Thymus (tissue), 11 donors: Measurements from ENCODE around the gene KIRREL3. TPM values are rescaled to one million over a fixed set of nuclear protein-coding genes. Genes with fewer than 3 reads are reported as not detected.

Experiments used
- DNase-seq, 9 donors: peaks; one replicate each; pipeline ENCODE4 v3.0.0-alpha.2; 2013; ENCODE audit warnings: low spot score in 9 of 9, low read depth in 6 of 9, missing footprints in 1 of 9
- H3K27ac ChIP-seq, 2 donors: one replicate each; pipeline ENCODE4 v1.5.1; 2013; ENCODE audit warnings: control low read depth in 1 of 2, low read depth in 1 of 2, low read length in 1 of 2, mild to moderate bottlenecking in 1 of 2, moderate library complexity in 1 of 2
- H3K27me3 ChIP-seq, 2 donors: one replicate each; pipeline ENCODE4 v1.5.1; 2013; ENCODE audit warnings: low read length in 1 of 2; ENCODE audit not compliant: control insufficient read depth in 2 of 2, insufficient read depth in 1 of 2
- H3K36me3 ChIP-seq, 2 donors: one replicate each; pipeline ENCODE4 v1.5.1; 2013; ENCODE audit warnings: low read length in 1 of 2, mild to moderate bottlenecking in 1 of 2, moderate library complexity in 1 of 2; ENCODE audit not compliant: control insufficient read depth in 2 of 2, insufficient read depth in 2 of 2
- H3K4me1 ChIP-seq, 2 donors: one replicate each; pipeline ENCODE4 v1.5.1; 2013; ENCODE audit warnings: low read length in 2 of 2; ENCODE audit not compliant: control insufficient read depth in 2 of 2, insufficient read depth in 2 of 2
- H3K4me3 ChIP-seq, 2 donors: one replicate each; pipeline ENCODE4 v1.5.1; 2013; ENCODE audit warnings: low read length in 2 of 2, control low read depth in 1 of 2, mild to moderate bottlenecking in 1 of 2
- H3K9me3 ChIP-seq, 2 donors: one replicate each; pipeline ENCODE4 v1.5.1; 2013; ENCODE audit warnings: low read length in 1 of 2, mild to moderate bottlenecking in 1 of 2; ENCODE audit not compliant: control insufficient read depth in 2 of 2, insufficient read depth in 1 of 2
- WGBS: extraction: QIAGEN DNeasy Blood & Tissue Kit; methylation state at CpG from one replicate; pipeline ENCODE4 v1.1.7; 2013; 5-methylcytosine and 5-hydroxymethylcytosine counted together
- polyA plus RNA-seq: library from polyadenylated mRNA; stranded (reverse); fragments of 200-250 nt; gene quantifications from one replicate; pipeline ENCODE4 v1.2.3, GENCODE V29; 2013
- total RNA-seq: library from RNA; stranded (reverse); fragments of 120-200 nt; gene quantifications from one replicate; pipeline ENCODE4 v1.2.4, GENCODE V29; 2013
- donor health status: healthy.

KIRREL3 gene
- total and polyA plus RNA-seq, 2 donors: 0.09 to 0.14 TPM

GRCh38 chr11:126514061-126514693, 486.4 kb downstream of the KIRREL3 start:
- no peak overlapping the region for H3K4me3 ChIP-seq
- H3K27ac ChIP-seq: no peak overlapping the region
- WGBS: 87% methylated on average over 10 of the region's 10 CpGs
- peaks cover 0 to 3% of the 10 kb centered on the region in 2 donors for H3K27me3 ChIP-seq
- DNase-seq: no peak
- H3K36me3 ChIP-seq: no peaks in the 10 kb centered on the region
- no peaks in the 10 kb centered on the region for H3K9me3 ChIP-seq
- no peaks in the 10 kb centered on the region for H3K4me1 ChIP-seq

GRCh38 chr11:126512741-126513715, 487.5 kb downstream of the KIRREL3 start:
- no peaks in the 10 kb centered on the region for H3K4me1 ChIP-seq
- peaks cover 0 to 3% of the 10 kb centered on the region in 2 donors for H3K27me3 ChIP-seq
- DNase-seq: no peak
- no peaks in the 10 kb centered on the region for H3K36me3 ChIP-seq
- WGBS: 80% methylated on average over 11 of the region's 11 CpGs
- no peak overlapping the region for H3K27ac ChIP-seq
- H3K9me3 ChIP-seq: no peaks in the 10 kb centered on the region
- no peak overlapping the region for H3K4me3 ChIP-seq

- no peak overlapping the region for H3K4me3 ChIP-seq
- no peaks in the 10 kb centered on the region for H3K9me3 ChIP-seq
- no peaks in the 10 kb centered on the region for H3K36me3 ChIP-seq
- no peak overlapping the region for H3K27ac ChIP-seq
- WGBS: 82% methylated on average over 8 of the region's 8 CpGs
- no peak for DNase-seq
- no peaks in the 10 kb centered on the region for H3K4me1 ChIP-seq
- H3K27me3 ChIP-seq: peaks cover 0 to 3% of the 10 kb centered on the region in 2 donors
Measured at GRCh38 chr11:126512251-126512650, 488.3 kb downstream of the KIRREL3 start.

GRCh38 chr11:126511475-126512115, 489.0 kb downstream of the KIRREL3 start:
- Histone ChIP-seq H3K27ac (no peak overlapping the region), H3K9me3 (no peaks in the 10 kb centered on the region), H3K27me3 (peaks cover 0 to 3% of the 10 kb centered on the region in 2 donors), H3K4me1 (no peaks in the 10 kb centered on the region), H3K36me3 (no peaks in the 10 kb centered on the region), H3K4me3 (no peak overlapping the region)
- no peak for DNase-seq
- WGBS: 72% methylated on average over 14 of the region's 14 CpGs

GRCh38 chr11:126510621-126511370, 489.8 kb downstream of the KIRREL3 start:
- no peaks in the 10 kb centered on the region for H3K4me1 ChIP-seq
- no peak overlapping the region for H3K27ac ChIP-seq
- H3K4me3 ChIP-seq: no peak overlapping the region
- no peak for DNase-seq
- WGBS: 92% methylated on average over 5 of the region's 5 CpGs
- H3K9me3 ChIP-seq: no peaks in the 10 kb centered on the region
- H3K27me3 ChIP-seq: peaks cover 0 to 3% of the 10 kb centered on the region in 2 donors
- no peaks in the 10 kb centered on the region for H3K36me3 ChIP-seq

- no peaks in the 10 kb centered on the region for H3K36me3 ChIP-seq
- peaks cover 0 to 5% of the 10 kb centered on the region in 2 donors for H3K27me3 ChIP-seq
- no peak overlapping the region for H3K4me3 ChIP-seq
- no peaks in the 10 kb centered on the region for H3K9me3 ChIP-seq
- no peaks in the 10 kb centered on the region for H3K4me1 ChIP-seq
- no peak overlapping the region for H3K27ac ChIP-seq
- 66% methylated on average over 8 of the region's 8 CpGs for WGBS
- DNase-seq: no peak
Measured at GRCh38 chr11:126507646-126508045, 492.9 kb downstream of the KIRREL3 start.

GRCh38 chr11:126506789-126507188, 493.8 kb downstream of the KIRREL3 start:
- H3K27ac ChIP-seq: no peak overlapping the region
- WGBS: 96% methylated on average over 4 of the region's 4 CpGs
- peaks cover 0 to 8% of the 10 kb centered on the region in 2 donors for H3K27me3 ChIP-seq
- H3K4me3 ChIP-seq: no peak overlapping the region
- H3K4me1 ChIP-seq: no peaks in the 10 kb centered on the region
- H3K36me3 ChIP-seq: no peaks in the 10 kb centered on the region
- H3K9me3 ChIP-seq: no peaks in the 10 kb centered on the region
- no peak for DNase-seq

GRCh38 chr11:126502982-126503381, 497.6 kb downstream of the KIRREL3 start:
- DNase-seq: no peak
- Histone ChIP-seq H3K4me3 (no peak overlapping the region), H3K36me3 (no peaks in the 10 kb centered on the region), H3K27me3 (peaks cover 0 to 29% of the 10 kb centered on the region in 2 donors), H3K4me1 (no peaks in the 10 kb centered on the region), H3K9me3 (no peaks in the 10 kb centered on the region), H3K27ac (no peak overlapping the region)
- WGBS: 70% methylated on average over 5 of the region's 5 CpGs
